Kidney (tissue), 14 donors: Measurements from ENCODE around the gene GRHL1. TPM values are rescaled to one million over a fixed set of nuclear protein-coding genes. Genes with fewer than 3 reads are reported as not detected.

Experiments
- DNase-seq, 5 donors: peaks; one replicate each; pipeline ENCODE4 v3.0.0-alpha.2; 2013 to 2020
- FAIRE-seq: peaks from 2 replicates; lab custom pipeline; 2012; peaks lifted over from hg19 to GRCh38; lab: Jason Lieb, UNC
- H3K27ac ChIP-seq, 2 donors: one replicate each; pipeline ENCODE4 v1.7.0; 2013; ENCODE audit warnings: low read depth in 2 of 2, low read length in 2 of 2, inconsistent platforms in 1 of 2
- H3K27me3 ChIP-seq: one replicate; pipeline ENCODE4 v1.7.1; 2013; ENCODE audit warnings: low read length, inconsistent platforms; ENCODE audit not compliant: control insufficient read depth, insufficient read depth
- H3K36me3 ChIP-seq, 3 donors: one replicate each; pipeline versions ENCODE4 v1.7.0 to v1.7.1; 2013; ENCODE audit warnings: low read length in 3 of 3, control low read depth in 1 of 3, inconsistent platforms in 1 of 3; ENCODE audit not compliant: insufficient read depth in 3 of 3, control insufficient read depth in 2 of 3
- H3K4me1 ChIP-seq, 3 donors: one replicate each; pipeline versions ENCODE4 v1.7.0 to v1.7.1; 2013; ENCODE audit warnings: low read length in 3 of 3, inconsistent platforms in 1 of 3, low read depth in 1 of 3; ENCODE audit not compliant: control insufficient read depth in 2 of 3, insufficient read depth in 2 of 3
- H3K4me3 ChIP-seq, 3 donors: one replicate each; pipeline versions ENCODE4 v1.7.0 to v1.8.1; 2013; ENCODE audit warnings: low read length in 3 of 3, control low read depth in 1 of 3, inconsistent platforms in 1 of 3
- H3K9ac ChIP-seq, 3 donors: one replicate each; pipeline versions ENCODE4 v1.7.0 to v1.7.1; 2013; ENCODE audit warnings: low read length in 3 of 3, control low read depth in 1 of 3, inconsistent platforms in 1 of 3
- H3K9me3 ChIP-seq, 3 donors: one replicate each; pipeline versions ENCODE4 v1.7.0 to v1.7.1; 2013; ENCODE audit warnings: low read length in 3 of 3, control low read depth in 1 of 3, inconsistent platforms in 1 of 3; ENCODE audit not compliant: control insufficient read depth in 2 of 3, insufficient read depth in 1 of 3
- CTCF ChIP-seq: IDR thresholded peaks from 3 replicates; pipeline ENCODE4 v1.5.1; 2012; ENCODE audit warnings: mild to moderate bottlenecking, moderate library complexity, borderline replicate concordance; ENCODE audit not compliant: insufficient read depth; ENCODE audit errors: extremely low read depth
- intact Hi-C: fragments of 100-400 bp; cut with DNase I; formaldehyde crosslinking; loops from one replicate; pipeline ENCODE4 v1.11.1; 2022
- polyA plus RNA-seq: library from polyadenylated mRNA; stranded (reverse); fragments of 350-450 nt; fragmentation: Illumina TruSeq; extraction: RNeasy Lipid Tissue Mini Kit (QIAGEN cat#74804); gene quantifications from one replicate; pipeline ENCODE4 v1.2.3, GENCODE V29; 2014; ENCODE audit warnings: low read depth, low replicate concordance; ENCODE audit not compliant: insufficient read depth
- total RNA-seq: library from RNA; stranded (reverse); fragmentation: NEBNext Ultra II Directional; extraction: Animal tissue kit (Norgen Biotek cat#: 25700); gene quantifications from one replicate; pipeline ENCODE4 v1.2.1, GENCODE V29; 2021
- donor health status: control.
- donor health status: control.
- donor health status: control.
- donor health status: control.
- donor health status: control.
- donor health status: DM: yes; HTN: yes; CAD: no.
- donor health status: Normal renal cell carcinoma (clear cell type).

Gene GRHL1
- total and polyA plus RNA-seq, 2 donors from 2014 or later, result 2.3 to 6.0 TPM

GRCh38 chr2:9983401-9984216, 32.1 kb downstream of the GRHL1 start:
- H3K27ac ChIP-seq, result no peak overlapping the region
- H3K4me1 ChIP-seq, result peaks cover 0 to 4% (median 0%) of the 10 kb centered on the region in 3 donors
- H3K27me3 ChIP-seq, result no peaks in the 10 kb centered on the region
- no peaks in the 10 kb centered on the region for H3K9me3 ChIP-seq
- no peaks in the 10 kb centered on the region for H3K36me3 ChIP-seq
- H3K4me3 ChIP-seq, result no peak overlapping the region
- no peak overlapping the region for H3K9ac ChIP-seq
- intact Hi-C loops, result loop anchor here (10.0 kb wide), 1 partner anchor 71 kb away; no protein-coding TSS in a partner anchor
- no peak for FAIRE-seq
- no peak for TF ChIP-seq CTCF
- no peak for DNase-seq

GRCh38 chr2:9984217-9984739, 32.8 kb downstream of the GRHL1 start:
- no peak overlapping the region for H3K9ac ChIP-seq
- FAIRE-seq, result peak; percentile 23
- H3K4me1 ChIP-seq, result peaks cover 0 to 4% (median 0%) of the 10 kb centered on the region in 3 donors
- no peaks in the 10 kb centered on the region for H3K9me3 ChIP-seq
- peak; percentile 68 for TF ChIP-seq CTCF
- no peak overlapping the region for H3K27ac ChIP-seq
- H3K36me3 ChIP-seq, result no peaks in the 10 kb centered on the region
- H3K4me3 ChIP-seq, result no peak overlapping the region
- H3K27me3 ChIP-seq, result no peaks in the 10 kb centered on the region
- intact Hi-C loops, result loop anchor here (10.0 kb wide), 1 partner anchor 71 kb away; no protein-coding TSS in a partner anchor
- peak in 3 of 5 donors; percentile 39 to 63 (median 62) for DNase-seq

- Histone ChIP-seq H3K36me3 (no peaks in the 10 kb centered on the region), H3K4me3 (no peak overlapping the region), H3K9ac (no peak overlapping the region), H3K27me3 (no peaks in the 10 kb centered on the region), H3K27ac (no peak overlapping the region), H3K4me1 (peaks cover 0 to 4% (median 0%) of the 10 kb centered on the region in 3 donors), H3K9me3 (no peaks in the 10 kb centered on the region)
- FAIRE-seq, result no peak
- intact Hi-C loops, result loop anchor here (10.0 kb wide), 1 partner anchor 70 kb away; no protein-coding TSS in a partner anchor
- DNase-seq, result no peak
- TF ChIP-seq CTCF, result no peak
These were observed 33.5 kb downstream of the GRHL1 start for GRCh38 chr2:9984871-9985480.
